Activated naive CD8-positive, alpha-beta T cell treated with anti-CD3 and anti-CD28 coated beads, Interleukin-2, amount 50 U/mL, for 24 hours (primary cell): ENCODE results near the gene HDGF.
"Not testable (repeated sequence)": the region's sequence is repeated elsewhere in the genome, so short reads cannot be mapped to it uniquely, and the experiment has no call there.

ENCODE experiments used
- ATAC-seq: fragments of 150-1000 bp; cut with Tn5 transposase; one replicate; pipeline ENCODE4 v1.10.0; 2021
- DNase-seq: peaks from one replicate; pipeline ENCODE4 v3.0.0; 2021
- H3K27ac Mint-ChIP-seq: one replicate; pipeline ENCODE4 v1.8.0; 2021; ENCODE audit warnings: mild to moderate bottlenecking, mixed read lengths
- H3K27me3 Mint-ChIP-seq: one replicate; pipeline ENCODE4 v1.8.0; 2021; ENCODE audit warnings: mixed read lengths
- H3K36me3 Mint-ChIP-seq: one replicate; pipeline ENCODE4 v1.8.0; 2021; ENCODE audit warnings: low read depth, mixed read lengths
- H3K4me1 Mint-ChIP-seq: one replicate; pipeline ENCODE4 v1.8.0; 2021; ENCODE audit warnings: mixed read lengths
- H3K4me3 Mint-ChIP-seq: one replicate; pipeline ENCODE4 v1.8.0; 2021; ENCODE audit warnings: mild to moderate bottlenecking, moderate library complexity, mixed read lengths
- H3K9me3 Mint-ChIP-seq: one replicate; pipeline ENCODE4 v1.8.0; 2021; ENCODE audit warnings: mixed read lengths

Gene HDGF

DNA sequence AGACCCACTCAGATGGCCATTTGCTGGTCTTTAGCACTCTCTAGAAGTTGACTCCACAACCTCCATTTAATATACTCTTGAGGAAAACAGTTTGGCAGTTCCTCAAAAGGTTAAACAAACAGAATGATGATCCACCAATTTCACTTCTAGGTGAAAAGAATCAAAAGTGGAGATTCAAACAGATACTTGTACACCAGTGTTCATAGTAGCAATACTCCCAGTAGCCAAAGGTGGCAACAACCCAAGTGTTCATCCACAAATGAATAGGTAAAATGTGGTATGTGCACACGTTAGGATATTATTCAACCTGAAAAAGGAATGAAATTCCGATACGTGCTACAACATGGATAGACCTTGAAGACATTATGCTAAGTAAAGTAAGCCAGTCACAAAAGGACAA lies 22.1 kb upstream of the HDGF start:
- H3K27ac Mint-ChIP-seq: no peak overlapping the region
- DNase-seq (no peak), ATAC-seq (no peak)
- no peaks in the 10 kb centered on the region for H3K27me3 Mint-ChIP-seq
- no peak overlapping the region for H3K4me3 Mint-ChIP-seq
- no peaks in the 10 kb centered on the region for H3K9me3 Mint-ChIP-seq
- peaks cover 75% of the 10 kb centered on the region for H3K4me1 Mint-ChIP-seq
- peaks cover 56% of the 10 kb centered on the region for H3K36me3 Mint-ChIP-seq

DNA sequence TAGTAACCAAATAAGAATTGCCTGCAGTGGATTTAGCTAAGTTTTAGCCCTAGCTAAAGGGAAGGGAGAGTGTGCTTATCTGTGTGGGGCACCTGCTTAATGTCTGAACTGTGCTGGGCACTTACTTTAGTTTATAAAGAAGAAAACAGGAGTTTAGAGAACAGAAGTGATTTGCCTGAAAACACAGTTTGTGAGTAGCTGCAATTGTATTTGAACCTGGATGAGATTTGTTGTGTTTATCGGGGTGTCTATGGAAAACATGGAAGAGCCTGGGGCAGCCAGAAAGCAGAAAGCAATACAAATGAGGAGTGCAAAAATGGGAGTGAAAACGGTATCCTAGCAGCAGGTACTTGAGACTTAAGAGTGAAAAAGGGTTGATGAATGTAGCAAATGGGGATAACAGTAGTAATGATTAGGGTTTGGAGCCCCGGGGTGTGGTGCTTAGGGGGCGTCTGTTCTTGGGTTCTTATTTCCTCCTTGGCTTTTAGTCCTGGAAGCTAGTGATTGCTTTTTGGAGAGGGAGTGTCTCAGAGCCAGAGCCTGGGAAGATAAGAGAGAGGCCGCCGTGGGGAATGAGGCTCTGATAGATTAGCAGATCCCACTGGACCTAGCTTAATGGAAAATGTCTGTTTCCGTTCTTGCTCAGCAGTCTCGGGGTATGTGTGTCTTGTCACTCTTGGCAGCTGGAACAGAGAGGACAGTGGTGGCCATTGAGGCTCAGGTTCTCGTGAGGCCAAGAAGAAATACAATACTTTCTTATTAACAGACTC lies 21.4 kb upstream of the HDGF start:
- Mint-ChIP-seq H3K4me3 (peak overlapping the region; percentile 9), H3K36me3 (peaks cover 59% of the 10 kb centered on the region)

DNA sequence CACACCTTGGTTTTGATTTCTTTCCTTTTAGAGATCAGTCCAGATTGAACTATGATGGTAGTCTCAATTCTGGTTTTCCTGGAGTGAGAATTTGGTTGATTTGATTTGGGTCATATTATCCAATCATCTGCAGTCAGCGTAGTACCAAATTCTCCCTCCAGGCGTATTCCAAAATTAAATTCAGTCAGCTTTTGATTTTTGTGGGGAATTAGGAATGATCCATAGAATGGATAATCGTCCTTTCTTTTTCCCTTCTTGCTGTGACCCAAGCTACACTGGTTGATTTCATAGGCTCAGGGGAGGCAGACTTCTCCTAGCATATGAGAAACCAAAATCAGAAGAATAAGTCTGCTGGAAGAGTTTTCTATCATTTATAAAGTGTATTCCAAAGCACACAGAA lies 20.7 kb upstream of the HDGF start:
- H3K36me3 Mint-ChIP-seq: peaks cover 56% of the 10 kb centered on the region
- no peak overlapping the region for H3K27ac Mint-ChIP-seq
- H3K27me3 Mint-ChIP-seq: no peaks in the 10 kb centered on the region
- H3K9me3 Mint-ChIP-seq: no peaks in the 10 kb centered on the region
- DNase-seq: no peak
- no peak for ATAC-seq
- peaks cover 69% of the 10 kb centered on the region for H3K4me1 Mint-ChIP-seq
- no peak overlapping the region for H3K4me3 Mint-ChIP-seq

More for the DNA sequence above, 21.4 kb upstream of the HDGF start:
- Mint-ChIP-seq H3K27me3 (no peaks in the 10 kb centered on the region), H3K4me1 (peaks cover 74% of the 10 kb centered on the region), H3K27ac (no peak overlapping the region), H3K9me3 (no peaks in the 10 kb centered on the region)
- no peak for DNase-seq
- ATAC-seq: no peak

GRCh38 chr1:156768610-156769295 lies 17.3 kb upstream of the HDGF start:
- ATAC-seq: no peak
- peaks cover 51% of the 10 kb centered on the region for H3K36me3 Mint-ChIP-seq
- H3K4me1 Mint-ChIP-seq: peaks cover 57% of the 10 kb centered on the region
- H3K27me3 Mint-ChIP-seq: no peaks in the 10 kb centered on the region
- no peak overlapping the region for H3K27ac Mint-ChIP-seq
- DNase-seq: no peak
- no peaks in the 10 kb centered on the region for H3K9me3 Mint-ChIP-seq
- no peak overlapping the region for H3K4me3 Mint-ChIP-seq

DNA sequence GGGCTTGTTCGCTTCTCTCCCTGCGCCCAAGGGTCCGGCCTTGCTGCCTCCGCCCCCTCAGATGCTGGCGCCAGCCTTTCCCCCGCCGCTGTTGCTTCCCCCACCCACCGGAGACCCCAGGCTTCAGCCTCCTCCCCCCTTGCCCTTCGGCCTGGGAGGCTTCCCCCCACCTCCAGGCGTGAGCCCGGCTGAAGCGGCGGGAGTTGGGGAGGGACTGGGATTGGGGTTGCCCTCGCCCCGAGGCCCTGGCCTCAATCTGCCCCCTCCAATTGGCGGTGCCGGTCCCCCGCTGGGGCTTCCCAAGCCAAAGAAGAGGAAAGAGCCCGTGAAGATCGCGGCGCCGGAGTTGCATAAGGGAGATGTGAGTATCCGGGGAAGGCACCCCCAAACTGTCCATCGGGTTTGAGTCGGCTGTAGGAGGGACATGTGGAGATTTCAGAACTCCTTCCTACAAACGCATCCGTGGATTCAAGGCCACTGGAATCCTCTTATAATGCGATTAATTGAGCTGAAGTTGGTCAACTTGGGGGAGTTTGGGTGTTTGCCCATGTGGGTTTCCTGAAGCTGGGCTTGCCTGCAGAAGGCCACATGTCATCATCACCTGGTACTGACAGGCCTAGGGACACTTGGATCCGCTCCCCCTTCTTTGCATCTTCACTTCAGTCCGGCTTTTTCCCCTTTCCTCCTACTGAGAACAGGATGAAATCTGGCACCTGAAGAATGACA lies 16.6 kb upstream of the HDGF start:
- Mint-ChIP-seq H3K9me3 (no peaks in the 10 kb centered on the region), H3K36me3 (peaks cover 44% of the 10 kb centered on the region), H3K27me3 (no peaks in the 10 kb centered on the region), H3K4me3 (no peak overlapping the region), H3K27ac (no peak overlapping the region), H3K4me1 (peaks cover 50% of the 10 kb centered on the region)
- DNase-seq: peak; percentile 58
- ATAC-seq: peak; percentile 3

- peak; percentile 96 for ATAC-seq
- H3K9me3 Mint-ChIP-seq: no peaks in the 10 kb centered on the region
- H3K27ac Mint-ChIP-seq: no peak within 1 kb of the TSS
These were observed 15.8 kb upstream of the HDGF start, which contains the start of gene PRCC for GRCh38 chr1:156767101-156767878. Gene PRCC, plus strand, starts transcription at chr1:156767535. Its CDS starts 237 bp downstream, at chr1:156767772.

GRCh38 chr1:156766298-156767100 lies 15.0 kb upstream of the HDGF start:
- DNase-seq: no peak
- H3K27me3 Mint-ChIP-seq: no peaks in the 10 kb centered on the region
- H3K36me3 Mint-ChIP-seq: peaks cover 32% of the 10 kb centered on the region
- peaks cover 39% of the 10 kb centered on the region for H3K4me1 Mint-ChIP-seq
- no peak overlapping the region for H3K4me3 Mint-ChIP-seq
- ATAC-seq: no peak
- H3K9me3 Mint-ChIP-seq: no peaks in the 10 kb centered on the region
- H3K27ac Mint-ChIP-seq: no peak overlapping the region

More at GRCh38 chr1:156767101-156767878, 15.8 kb upstream of the HDGF start, which contains the start of gene PRCC:
- H3K36me3 Mint-ChIP-seq: peaks cover 37% of the 10 kb centered on the region
- peaks cover 45% of the 10 kb centered on the region for H3K4me1 Mint-ChIP-seq
- no peaks in the 10 kb centered on the region for H3K27me3 Mint-ChIP-seq
- H3K4me3 Mint-ChIP-seq: no peak within 1 kb of the TSS
- peak; percentile 94 for DNase-seq

- peaks cover 31% of the 10 kb centered on the region for H3K4me1 Mint-ChIP-seq
These were observed 14.2 kb upstream of the HDGF start for GRCh38 chr1:156765666-156766065.

GRCh38 chr1:156765136-156765535 lies 13.7 kb upstream of the HDGF start:
- H3K4me3 Mint-ChIP-seq, H3K27me3 Mint-ChIP-seq, DNase-seq, H3K27ac Mint-ChIP-seq, H3K9me3 Mint-ChIP-seq, ATAC-seq: not testable (repeated sequence)
- Mint-ChIP-seq H3K4me1 (peaks cover 26% of the 10 kb centered on the region), H3K36me3 (peaks cover 18% of the 10 kb centered on the region)

More at GRCh38 chr1:156765666-156766065, 14.2 kb upstream of the HDGF start:
- H3K36me3 Mint-ChIP-seq: peaks cover 23% of the 10 kb centered on the region
- no peak overlapping the region for H3K27ac Mint-ChIP-seq
- ATAC-seq (no peak), DNase-seq (no peak)
- no peaks in the 10 kb centered on the region for H3K27me3 Mint-ChIP-seq
- H3K9me3 Mint-ChIP-seq: no peaks in the 10 kb centered on the region
- H3K4me3 Mint-ChIP-seq: no peak overlapping the region

- H3K27me3 Mint-ChIP-seq: no peaks in the 10 kb centered on the region
These were observed 9.3 kb upstream of the HDGF start for GRCh38 chr1:156760796-156761104.

GRCh38 chr1:156760092-156760795 lies 8.8 kb upstream of the HDGF start:
- H3K4me1 Mint-ChIP-seq: peaks cover 8% of the 10 kb centered on the region
- no peak overlapping the region for H3K27ac Mint-ChIP-seq
- no peak for ATAC-seq

More at GRCh38 chr1:156760796-156761104, 9.3 kb upstream of the HDGF start:
- H3K9me3 Mint-ChIP-seq: no peaks in the 10 kb centered on the region
- no peak for ATAC-seq
- H3K4me3 Mint-ChIP-seq: no peak overlapping the region
- DNase-seq: no peak
- H3K4me1 Mint-ChIP-seq: peaks cover 3% of the 10 kb centered on the region
- H3K27ac Mint-ChIP-seq: no peak overlapping the region
- H3K36me3 Mint-ChIP-seq: no peaks in the 10 kb centered on the region

GRCh38 chr1:156757572-156758253 lies 6.2 kb upstream of the HDGF start:
- peaks cover 15% of the 10 kb centered on the region for H3K4me1 Mint-ChIP-seq
- not testable (repeated sequence) for H3K36me3 Mint-ChIP-seq, H3K9me3 Mint-ChIP-seq, H3K27ac Mint-ChIP-seq, H3K27me3 Mint-ChIP-seq, H3K4me3 Mint-ChIP-seq, ATAC-seq, DNase-seq

More at GRCh38 chr1:156760092-156760795, 8.8 kb upstream of the HDGF start:
- no peak for DNase-seq
- no peaks in the 10 kb centered on the region for H3K9me3 Mint-ChIP-seq
- no peaks in the 10 kb centered on the region for H3K36me3 Mint-ChIP-seq
- H3K27me3 Mint-ChIP-seq: no peaks in the 10 kb centered on the region
- H3K4me3 Mint-ChIP-seq: no peak overlapping the region

GRCh38 chr1:156756355-156756754 lies 4.9 kb upstream of the HDGF start:
- H3K36me3 Mint-ChIP-seq: no peaks in the 10 kb centered on the region
- H3K27me3 Mint-ChIP-seq: no peaks in the 10 kb centered on the region
- H3K4me3 Mint-ChIP-seq: no peak overlapping the region
- no peak overlapping the region for H3K27ac Mint-ChIP-seq
- DNase-seq: no peak
- peaks cover 17% of the 10 kb centered on the region for H3K4me1 Mint-ChIP-seq
- ATAC-seq: no peak
- no peaks in the 10 kb centered on the region for H3K9me3 Mint-ChIP-seq
